Endothelial cell (in vitro differentiated cells): ENCODE data around the gene NEDD9. TPM values are rescaled to one million over a fixed set of nuclear protein-coding genes. Genes with fewer than 3 reads are reported as not detected.

ENCODE experiments used
- total RNA-seq: library from RNA; stranded (reverse); fragmentation: NEBNext Ultra II Directional; extraction: Animal tissue kit (Norgen Biotek cat#: 25700); gene quantifications from one replicate; pipeline ENCODE4 v1.2.1, GENCODE V29; 2021; ENCODE audit not compliant: unreplicated experiment

NEDD9 gene
- total RNA-seq, 1 donor from 2014 or later = 3.2 TPM

Other genes starting within 250 kb of the NEDD9 start
- gene ELOVL2, start 188.4 kb downstream of the NEDD9 start, total RNA-seq = 0.31 TPM
- 8.7 TPM for gene SMIM13, start 138.8 kb downstream of the NEDD9 start, total RNA-seq
- not detected for gene ERVFRD-1, start 120.9 kb downstream of the NEDD9 start, total RNA-seq